Skin epidermis (tissue), 12 donors: ENCODE measurements around the gene PLPPR2.
"Not testable (repeated sequence)": the region's sequence is repeated elsewhere in the genome, so short reads cannot be mapped to it uniquely, and the experiment has no call there.

Source experiments
- H3K27ac ChIP-seq, 21 experiments: fragments of 200-600 bp; sonication (generic) in 11 of 21; one replicate each; pipeline ENCODE4 v1.5.0; 2020; ENCODE audit warnings: mild to moderate bottlenecking in 3 of 21, inconsistent platforms in 2 of 21, moderate library complexity in 2 of 21
- H3K4me3 ChIP-seq, 7 experiments: fragments of 200-600 bp; sonication (generic) in 2 of 7; one replicate each; pipeline ENCODE4 v1.5.0; 2020; ENCODE audit warnings: inconsistent platforms in 2 of 7, mild to moderate bottlenecking in 2 of 7, moderate library complexity in 1 of 7

The PLPPR2 gene

GRCh38 chr19:11355160-11356073, at the start of gene PLPPR2:
Gene PLPPR2 (plus strand): TSS chr19:11355432. CDS start chr19:11357674, 2,242 bp downstream.
- Histone ChIP-seq H3K4me3 (peak within 1 kb of the TSS; percentile 52 to 67 (median 57)), H3K27ac (peak within 1 kb of the TSS in 20 of 21 experiments; percentile 13 to 87 (median 76))

- Histone ChIP-seq H3K4me3 (no peak overlapping the region), H3K27ac (no peak overlapping the region)
Observed at GRCh38 chr19:11306337-11306736, 48.9 kb upstream of the PLPPR2 start.

- peak overlapping the region in 1 of 21 experiments; percentile 6 for H3K27ac ChIP-seq
- H3K4me3 ChIP-seq = not testable (repeated sequence)
Observed at GRCh38 chr19:11320278-11320995, 34.8 kb upstream of the PLPPR2 start.

- Histone ChIP-seq H3K27ac (peak overlapping the region in 3 of 21 experiments; percentile 6 to 75 (median 72)), H3K4me3 (no peak overlapping the region)
Observed at GRCh38 chr19:11321191-11322126, 33.8 kb upstream of the PLPPR2 start.

- Histone ChIP-seq H3K4me3 (no peak overlapping the region), H3K27ac (peak overlapping the region in 3 of 21 experiments; percentile 37 to 86 (median 75))
Observed at GRCh38 chr19:11322269-11323024, 32.8 kb upstream of the PLPPR2 start.

GRCh38 chr19:11323601-11324078, 31.6 kb upstream of the PLPPR2 start:
- H3K4me3 ChIP-seq = no peak overlapping the region
- H3K27ac ChIP-seq = peak overlapping the region in 19 of 21 experiments; percentile 3 to 86 (median 62)

- no peak overlapping the region for H3K4me3 ChIP-seq
Observed at GRCh38 chr19:11324079-11324661, 31.1 kb upstream of the PLPPR2 start.

GRCh38 chr19:11324748-11325389, 30.4 kb upstream of the PLPPR2 start:
- Histone ChIP-seq H3K27ac (peak overlapping the region in 20 of 21 experiments; percentile 3 to 86 (median 59)), H3K4me3 (no peak overlapping the region)

More at GRCh38 chr19:11324079-11324661, 31.1 kb upstream of the PLPPR2 start:
- peak overlapping the region in 20 of 21 experiments; percentile 3 to 86 (median 61) for H3K27ac ChIP-seq

- Histone ChIP-seq H3K4me3 (no peak overlapping the region), H3K27ac (peak overlapping the region in 5 of 21 experiments; percentile 65 to 86 (median 75))
Observed at GRCh38 chr19:11325544-11325943, 29.7 kb upstream of the PLPPR2 start.

GRCh38 chr19:11330127-11330526, 25.1 kb upstream of the PLPPR2 start:
- Histone ChIP-seq H3K4me3 (no peak overlapping the region), H3K27ac (no peak overlapping the region)

GRCh38 chr19:11331502-11331901, 23.7 kb upstream of the PLPPR2 start:
- Histone ChIP-seq H3K27ac (no peak overlapping the region), H3K4me3 (no peak overlapping the region)

- Histone ChIP-seq H3K27ac (no peak overlapping the region), H3K4me3 (no peak overlapping the region)
Observed at GRCh38 chr19:11332822-11333221, 22.4 kb upstream of the PLPPR2 start.

- not testable (repeated sequence) for H3K4me3 ChIP-seq, H3K27ac ChIP-seq
Observed at GRCh38 chr19:11333838-11334237, 21.4 kb upstream of the PLPPR2 start.

- Histone ChIP-seq H3K4me3 (no peak overlapping the region), H3K27ac (no peak overlapping the region)
Observed at GRCh38 chr19:11335449-11336146, 19.6 kb upstream of the PLPPR2 start.

- Histone ChIP-seq H3K4me3 (no peak overlapping the region), H3K27ac (peak overlapping the region in 1 of 21 experiments; percentile 5)
Observed at GRCh38 chr19:11337080-11337479, 18.2 kb upstream of the PLPPR2 start.

GRCh38 chr19:11338121-11338520, 17.1 kb upstream of the PLPPR2 start:
- Histone ChIP-seq H3K27ac (peak overlapping the region in 16 of 21 experiments; percentile 79 to 97 (median 85)), H3K4me3 (peak overlapping the region in 6 of 7 experiments; percentile 60 to 86 (median 77))
